Spleen (tissue), 11 donors: ENCODE data around the gene EYS. TPM values are rescaled to one million over a fixed set of nuclear protein-coding genes. Genes with fewer than 3 reads are reported as not detected.

Experiments
- DNase-seq: peaks from one replicate; pipeline ENCODE4 v3.0.0-alpha.2; 2020
- H3K27ac ChIP-seq, 8 donors: fragments of 200-600 bp; sonication (generic) in 7 of 8; 1 replicate in 4 of 8; 2 replicates in 4 of 8; pipeline versions ENCODE4 v1.5.0 to v1.8.0; 2016 to 2021; ENCODE audit warnings: inconsistent platforms in 4 of 8, mild to moderate bottlenecking in 4 of 8, moderate library complexity in 1 of 8
- H3K27me3 ChIP-seq, 7 donors: fragments of 200-600 bp; sonication (generic) in 6 of 7; replicated peaks in 1 of 7; 1 replicate in 4 of 7; 2 replicates in 3 of 7; pipeline versions ENCODE4 v1.5.0 to v1.8.0; 2016 to 2021; ENCODE audit warnings: inconsistent platforms in 3 of 7, mild to moderate bottlenecking in 1 of 7
- H3K36me3 ChIP-seq, 6 donors: fragments of 200-600 bp; sonication (generic) in 5 of 6; 1 replicate in 4 of 6; 2 replicates in 2 of 6; pipeline versions ENCODE4 v1.5.0 to v1.8.0; 2016 to 2021; ENCODE audit warnings: inconsistent platforms in 2 of 6
- H3K4me1 ChIP-seq, 6 donors: fragments of 200-600 bp; sonication (generic) in 5 of 6; 1 replicate in 3 of 6; 2 replicates in 3 of 6; pipeline versions ENCODE4 v1.5.0 to v1.8.0; 2016 to 2021; ENCODE audit warnings: inconsistent platforms in 3 of 6
- H3K4me3 ChIP-seq, 8 donors: fragments of 200-600 bp; sonication (generic) in 7 of 8; 1 replicate in 4 of 8; 2 replicates in 4 of 8; pipeline versions ENCODE4 v1.5.0 to v1.8.0; 2016 to 2021; ENCODE audit warnings: inconsistent platforms in 4 of 8, mild to moderate bottlenecking in 4 of 8, moderate library complexity in 2 of 8
- H3K9me3 ChIP-seq, 8 donors: fragments of 200-600 bp; sonication (generic) in 7 of 8; 1 replicate in 4 of 8; 2 replicates in 4 of 8; pipeline versions ENCODE4 v1.5.0 to v1.8.0; 2016 to 2021; ENCODE audit warnings: inconsistent platforms in 4 of 8
- CTCF ChIP-seq, 11 experiments: fragments of 200-600 bp in 7 of 11; fragments of 450-650 bp in 4 of 11; sonication (generic) in 4 of 11; IDR thresholded peaks in 8 of 11; conservative IDR thresholded peaks in 3 of 11; 1 replicate in 7 of 11; 2 replicates in 4 of 11; pipeline versions ENCODE4 v1.4.0 to v1.8.0; 2016 to 2021; ENCODE audit warnings: antibody characterized with exemption in 11 of 11, inconsistent platforms in 4 of 11, mild to moderate bottlenecking in 1 of 11
- POLR2A ChIP-seq, 3 donors: fragments of 450-650 bp; IDR thresholded peaks; one replicate each; pipeline ENCODE4 v1.5.1; 2017; ENCODE audit warnings: antibody characterized with exemption in 3 of 3, mild to moderate bottlenecking in 1 of 3
- POLR2AphosphoS5 ChIP-seq, 3 donors: sonication (generic); formaldehyde crosslinking; IDR thresholded peaks; one replicate each; pipeline ENCODE4 v1.5.1; 2017; ENCODE audit warnings: antibody characterized with exemption in 3 of 3
- WGBS, 5 donors: extraction: QIAGEN DNeasy Blood & Tissue Kit in 3 of 5; methylation state at CpG; one replicate each; pipeline versions ENCODE4 v1.1.5 to v1.1.7; 2013 to 2018; 5-methylcytosine and 5-hydroxymethylcytosine counted together
- intact Hi-C: fragments of 100-400 bp; cut with DNase I; formaldehyde crosslinking; loops from one replicate; pipeline ENCODE4 v1.15.0; 2023; ENCODE audit warnings: low total_unique reads
- polyA plus RNA-seq, 3 donors: library from polyadenylated mRNA; stranded (reverse); fragments of 200-250 nt; gene quantifications; one replicate each; pipeline ENCODE4 v1.2.1, GENCODE V29; 2013
- total RNA-seq, 7 donors: library from RNA; depleted of rRNA in 3 of 7; stranded (reverse); fragments of >200 nt in 3 of 7; fragmentation: NEBNext Ultra II Directional in 4 of 7; extraction: Animal tissue kit (Norgen Biotek cat#: 25700) in 4 of 7; gene quantifications; one replicate each; pipeline versions ENCODE4 v1.1.0 to v1.2.1, GENCODE V29; 2016 to 2021
- donor health status: healthy with polysubstance abuse.
- donor health status: DM: no; HTN: no; CAD: no; lungs with moderate emphysema.
- donor health status: DM: no; HTN: no; CAD: no.
- donor health status: Bipolar disorder and iron deficiency.
- donor health status: healthy.
- donor health status: DM: no; HTN: no; CAD: no.
- donor health status: DM: yes; HTN: yes; CAD: no.

Gene EYS
- total and polyA plus RNA-seq, 10 donors = under 0.01 to 0.72 (median 0.28) TPM; not detected in 5

DNA sequence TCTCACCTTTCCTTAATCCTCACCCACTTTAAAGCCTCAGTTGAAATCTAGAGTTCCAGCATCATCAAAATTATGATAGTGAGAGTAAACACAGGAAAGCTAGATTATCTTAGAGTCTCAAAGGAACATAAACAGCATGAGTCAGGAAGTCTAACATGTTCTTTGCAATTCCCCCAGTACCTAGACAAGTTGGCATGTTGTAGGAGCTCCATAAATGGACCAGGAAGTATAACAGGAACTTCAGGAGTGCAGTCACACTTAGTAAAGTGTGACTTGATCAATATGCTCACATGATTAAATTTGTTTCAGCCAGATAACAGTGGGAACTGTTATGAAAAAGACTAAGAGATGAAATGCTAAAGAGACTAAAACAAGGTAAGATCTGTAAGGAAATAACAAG lies 834.4 kb downstream of the EYS start:
- Histone ChIP-seq H3K27ac (no peak overlapping the region), H3K4me1 (no peaks in the 10 kb centered on the region), H3K9me3 (peaks cover 0 to 6% (median 0%) of the 10 kb centered on the region in 8 donors), H3K4me3 (no peak overlapping the region), H3K36me3 (no peaks in the 10 kb centered on the region), H3K27me3 (no peaks in the 10 kb centered on the region)
- DNase-seq = no peak
- intact Hi-C loops = no loop called here
- no peak for TF ChIP-seq POLR2AphosphoS5 (IDR thresholded peaks at IDR 0.05)
- TF ChIP-seq CTCF (IDR thresholded peaks at IDR 0.05 in 8 of 11, conservative IDR thresholded peaks at IDR 0.05 in 3 of 11) = no peak
- TF ChIP-seq POLR2A (IDR thresholded peaks at IDR 0.05) = no peak

DNA sequence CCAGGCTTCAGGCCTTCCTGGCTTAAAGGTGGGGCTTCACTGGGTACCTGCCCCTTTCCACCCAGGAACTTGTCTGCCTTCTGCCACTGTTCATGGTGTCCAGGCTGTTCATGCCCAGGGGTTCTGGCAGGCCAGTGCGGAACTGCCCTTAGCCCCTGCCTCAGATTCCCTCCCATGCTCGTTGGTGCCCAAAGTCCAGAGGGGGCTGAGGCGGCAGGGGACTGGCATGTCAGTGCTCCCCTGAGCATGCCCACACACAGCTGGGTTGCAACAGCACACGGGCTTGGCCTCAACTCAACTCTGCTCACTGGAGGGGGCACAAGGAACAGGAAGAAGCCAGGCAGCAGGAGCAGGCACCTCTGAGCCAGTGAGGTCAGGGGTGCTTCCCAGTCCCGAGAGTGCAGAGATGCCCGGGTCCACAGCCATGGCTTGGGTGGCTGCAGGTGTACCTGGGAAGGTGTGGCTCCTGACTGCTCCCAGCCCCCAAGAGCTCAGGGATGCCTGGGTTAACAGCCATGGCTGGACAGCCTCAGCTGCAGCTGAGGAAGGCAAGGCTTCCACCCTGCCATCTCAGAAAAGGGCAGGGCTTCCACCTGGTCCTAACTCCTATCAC lies 845.9 kb downstream of the EYS start:
- no peak for TF ChIP-seq POLR2AphosphoS5 (IDR thresholded peaks at IDR 0.05)
- TF ChIP-seq CTCF (IDR thresholded peaks at IDR 0.05 in 8 of 11, conservative IDR thresholded peaks at IDR 0.05 in 3 of 11) = no peak
- TF ChIP-seq POLR2A (IDR thresholded peaks at IDR 0.05) = no peak
- DNase-seq = no peak

DNA sequence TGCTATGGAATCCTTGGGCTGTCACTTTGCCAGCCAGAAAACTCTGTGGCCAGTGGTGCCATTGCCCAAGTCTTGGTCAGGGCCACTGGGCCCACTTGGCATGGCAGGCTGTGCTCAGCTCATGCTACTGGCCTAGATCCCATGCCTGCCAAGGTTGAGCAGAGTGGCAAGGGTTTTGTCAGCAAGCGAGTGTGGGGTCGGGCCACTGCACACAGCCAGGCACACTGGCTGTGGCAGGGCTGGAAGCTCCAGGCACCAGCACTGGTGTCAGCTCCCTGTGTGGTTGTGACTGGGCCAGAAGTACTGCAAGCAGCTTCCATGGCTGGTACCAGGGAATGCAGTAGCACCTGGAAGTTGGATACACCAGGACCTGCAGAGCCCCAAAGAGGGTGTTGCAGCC lies 846.8 kb downstream of the EYS start:
- 90 to 98% (median 91%) methylated on average over 2 of the region's 2 CpGs; no CpG with 5 or more reads in 2 of the 5 donors for WGBS, 5 donors
- no peaks in the 10 kb centered on the region for H3K4me1 ChIP-seq
- DNase-seq = no peak
- TF ChIP-seq CTCF (IDR thresholded peaks at IDR 0.05 in 8 of 11, conservative IDR thresholded peaks at IDR 0.05 in 3 of 11) (no peak), POLR2AphosphoS5 (IDR thresholded peaks at IDR 0.05) (no peak), POLR2A (IDR thresholded peaks at IDR 0.05) (no peak)
- no peak overlapping the region for H3K4me3 ChIP-seq
- no peaks in the 10 kb centered on the region for H3K27me3 ChIP-seq
- intact Hi-C loops = no loop called here
- H3K36me3 ChIP-seq = no peaks in the 10 kb centered on the region
- peaks cover 0 to 28% (median 6%) of the 10 kb centered on the region in 8 donors for H3K9me3 ChIP-seq
- H3K27ac ChIP-seq = no peak overlapping the region

More for the DNA sequence above, 845.9 kb downstream of the EYS start:
- H3K4me1 ChIP-seq = no peaks in the 10 kb centered on the region
- H3K4me3 ChIP-seq = no peak overlapping the region
- WGBS, 5 donors = 85 to 90% (median 88%) methylated on average over 6 of the region's 6 CpGs
- intact Hi-C loops = no loop called here
- peaks cover 0 to 27% (median 6%) of the 10 kb centered on the region in 8 donors for H3K9me3 ChIP-seq
- no peaks in the 10 kb centered on the region for H3K27me3 ChIP-seq
- H3K27ac ChIP-seq = no peak overlapping the region
- H3K36me3 ChIP-seq = no peaks in the 10 kb centered on the region

- no peak for DNase-seq
- TF ChIP-seq POLR2A (IDR thresholded peaks at IDR 0.05) (no peak), POLR2AphosphoS5 (IDR thresholded peaks at IDR 0.05) (no peak), CTCF (IDR thresholded peaks at IDR 0.05 in 8 of 11, conservative IDR thresholded peaks at IDR 0.05 in 3 of 11) (no peak)
- WGBS, 5 donors = 57 to 86% (median 74%) methylated on average over 1 of the region's 1 CpG
- H3K27me3 ChIP-seq = no peaks in the 10 kb centered on the region
- H3K4me3 ChIP-seq = no peak overlapping the region
- H3K27ac ChIP-seq = no peak overlapping the region
- H3K4me1 ChIP-seq = no peaks in the 10 kb centered on the region
- no peaks in the 10 kb centered on the region for H3K36me3 ChIP-seq
- peaks cover 0 to 15% (median 0%) of the 10 kb centered on the region in 8 donors for H3K9me3 ChIP-seq
- intact Hi-C loops = no loop called here
These were observed 856.9 kb downstream of the EYS start for GRCh38 chr6:64850121-64850520.
